BLaER1 treated with 17β-estradiol and CSF1 and Interleukin-3, amounts not matched to agents 10 nM and 100 nM (cell line): ENCODE data around the gene ELMO1.

ENCODE experiments used
- H3K27ac ChIP-seq, 11 experiments: shearing (Covaris generic); formaldehyde crosslinking; 2 replicates each; pipeline ENCODE4 v1.8.1; 2022
- H3K27me3 ChIP-seq, 11 experiments: shearing (Covaris generic); formaldehyde crosslinking; 2 replicates each; pipeline ENCODE4 v1.8.1; 2022
- H3K36me3 ChIP-seq, 11 experiments: shearing (Covaris generic); formaldehyde crosslinking; 2 replicates each; pipeline ENCODE4 v1.8.1; 2022
- H3K4me1 ChIP-seq, 10 experiments: shearing (Covaris generic); formaldehyde crosslinking; 2 replicates each; pipeline ENCODE4 v1.8.1; 2022
- H3K4me2 ChIP-seq, 11 experiments: shearing (Covaris generic); formaldehyde crosslinking; 2 replicates each; pipeline ENCODE4 v1.8.1; 2022
- H3K4me3 ChIP-seq, 10 experiments: shearing (Covaris generic); formaldehyde crosslinking; 2 replicates each; pipeline ENCODE4 v1.8.1; 2022
- H3K9ac ChIP-seq, 11 experiments: shearing (Covaris generic); formaldehyde crosslinking; 2 replicates each; pipeline ENCODE4 v1.8.1; 2022
- H3K9me3 ChIP-seq, 11 experiments: shearing (Covaris generic); formaldehyde crosslinking; replicated peaks in 1 of 11; 2 replicates each; pipeline ENCODE4 v1.8.1; 2022
- H4K20me1 ChIP-seq, 11 experiments: shearing (Covaris generic); formaldehyde crosslinking; 2 replicates each; pipeline ENCODE4 v1.8.1; 2022
- Cebpa-rat ChIP-seq, 11 experiments: shearing (Covaris generic); IDR thresholded peaks; 2 replicates each; pipeline ENCODE4 v1.8.1; 2022

ELMO1 gene

DNA sequence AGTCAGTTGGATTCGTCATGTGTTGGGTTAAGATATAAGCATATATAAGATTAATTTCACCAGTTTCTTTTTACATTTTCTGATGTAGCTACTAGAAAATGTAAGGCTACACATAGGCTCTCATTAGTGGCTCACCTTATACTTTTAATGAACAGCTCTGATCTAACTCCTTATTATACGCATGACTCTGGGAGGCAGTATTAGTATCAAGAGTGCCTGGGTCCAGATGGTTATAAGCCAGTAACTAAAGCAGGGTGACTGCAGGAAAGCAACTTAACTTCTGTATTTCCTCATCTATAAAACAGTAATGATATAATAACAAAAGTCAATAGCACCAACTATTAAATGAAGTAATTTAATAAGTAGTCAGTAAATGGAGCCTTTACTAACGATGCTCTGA is 1.4 kb upstream of the ELMO1 start:
- no peak overlapping the region for H3K27ac ChIP-seq
- H3K9ac ChIP-seq: no peak overlapping the region
- 0 out of 22 replicates have a peak, but pooled peaks cover 0 to 3% (median 0%) of the 10 kb centered on the region in 11 experiments for H3K9me3 ChIP-seq
- no peak for TF ChIP-seq Cebpa-rat (IDR thresholded peaks at IDR 0.05)
- H3K36me3 ChIP-seq: no peaks in the 10 kb centered on the region
- peaks cover 18 to 32% (median 29%) of the 10 kb centered on the region in 10 experiments for H3K4me1 ChIP-seq
- no peaks in the 10 kb centered on the region for H3K27me3 ChIP-seq
- H3K4me3 ChIP-seq: no peak overlapping the region
- peaks cover 0 to 9% (median 0%) of the 10 kb centered on the region in 11 experiments; a peak in 4 of 22 replicates for H4K20me1 ChIP-seq
- peak overlapping the region in 8 of 11 experiments; percentile 79 to 97 (median 84); a peak in 14 of 22 replicates for H3K4me2 ChIP-seq

DNA sequence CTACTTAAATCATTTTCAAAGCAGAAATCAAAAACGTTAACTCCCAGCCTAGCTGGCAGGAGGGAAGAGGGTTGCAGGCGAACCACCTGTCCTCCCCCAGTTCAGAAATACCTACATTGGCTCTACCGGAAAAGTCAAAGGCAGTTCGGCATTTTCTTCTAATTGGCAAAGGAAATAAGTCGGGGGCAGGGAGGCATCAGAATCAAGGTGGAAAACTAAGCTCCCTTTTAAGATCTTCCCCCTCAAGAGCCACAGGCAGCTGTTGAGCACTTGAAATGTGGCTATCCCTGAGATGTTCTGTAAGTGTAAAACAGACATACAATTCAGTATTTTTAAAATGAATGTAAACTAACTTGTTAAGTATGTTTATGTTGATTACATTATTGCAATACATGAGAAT is 957 bp upstream of the ELMO1 start:
- H3K4me2 ChIP-seq: peak overlapping the region; percentile 79 to 98 (median 84)
- H3K9ac ChIP-seq: peak overlapping the region in 8 of 11 experiments; percentile 84 to 90 (median 88); a peak in 12 of 22 replicates
- no peak for TF ChIP-seq Cebpa-rat (IDR thresholded peaks at IDR 0.05)
- no peaks in the 10 kb centered on the region for H3K27me3 ChIP-seq
- peak overlapping the region; percentile 76 to 91 (median 85); a peak in 19 of 20 replicates for H3K4me3 ChIP-seq
- no peaks in the 10 kb centered on the region; a peak in 1 of 22 replicates for H3K36me3 ChIP-seq
- H3K9me3 ChIP-seq: 0 out of 22 replicates have a peak, but pooled peaks cover 0 to 3% (median 0%) of the 10 kb centered on the region in 11 experiments
- peaks cover 0 to 9% (median 0%) of the 10 kb centered on the region in 11 experiments; a peak in 4 of 22 replicates for H4K20me1 ChIP-seq
- H3K4me1 ChIP-seq: peaks cover 18 to 34% (median 29%) of the 10 kb centered on the region in 10 experiments
- H3K27ac ChIP-seq: peak overlapping the region in 2 of 11 experiments; percentile 83 to 87; a peak in 4 of 22 replicates

DNA sequence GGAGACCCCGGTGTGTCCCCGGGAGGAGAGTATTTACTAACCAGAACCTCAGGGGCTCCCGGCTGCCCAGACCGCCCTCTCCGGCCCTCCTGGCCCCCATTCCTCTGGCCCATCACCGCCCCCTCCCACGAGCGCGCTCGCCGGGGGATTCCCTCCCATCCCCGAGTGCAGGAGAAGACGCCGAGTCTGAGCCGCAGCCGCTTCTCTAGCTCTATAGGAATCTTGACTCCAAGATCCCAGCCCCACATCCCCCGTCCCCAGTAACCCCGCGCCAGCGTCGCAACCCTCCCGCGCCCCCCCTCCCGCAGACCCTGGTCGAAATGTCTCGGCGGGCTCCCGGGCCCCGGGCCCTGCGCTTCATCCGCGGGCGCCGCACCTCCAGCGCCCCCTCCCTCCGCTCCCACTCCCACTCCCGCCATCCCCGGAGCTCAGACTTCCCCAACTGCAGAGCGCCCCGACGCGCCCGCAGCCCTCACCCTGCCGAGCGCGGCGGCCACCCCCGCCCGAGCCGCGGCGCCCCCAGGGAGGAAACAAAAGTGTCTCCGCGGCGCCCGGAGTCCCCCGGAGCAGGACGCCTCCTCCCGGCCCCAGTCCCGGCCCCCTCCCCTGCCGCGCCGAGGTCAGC is 541 bp downstream of the ELMO1 start:
- Histone ChIP-seq H3K9me3 (no peaks in the 10 kb centered on the region), H3K36me3 (peaks cover 0 to 5% (median 0%) of the 10 kb centered on the region in 11 experiments; a peak in 1 of 22 replicates), H3K4me3 (peak overlapping the region; percentile 76 to 91 (median 85)), H3K9ac (peak overlapping the region; percentile 80 to 92 (median 88)), H3K27ac (peak overlapping the region; percentile 83 to 91 (median 86)), H3K4me1 (peaks cover 18 to 49% (median 29%) of the 10 kb centered on the region in 10 experiments), H3K27me3 (no peaks in the 10 kb centered on the region), H3K4me2 (peak overlapping the region; percentile 79 to 98 (median 84)), H4K20me1 (peaks cover 0 to 20% (median 0%) of the 10 kb centered on the region in 11 experiments; a peak in 4 of 22 replicates)
- no peak for TF ChIP-seq Cebpa-rat (IDR thresholded peaks at IDR 0.05)

DNA sequence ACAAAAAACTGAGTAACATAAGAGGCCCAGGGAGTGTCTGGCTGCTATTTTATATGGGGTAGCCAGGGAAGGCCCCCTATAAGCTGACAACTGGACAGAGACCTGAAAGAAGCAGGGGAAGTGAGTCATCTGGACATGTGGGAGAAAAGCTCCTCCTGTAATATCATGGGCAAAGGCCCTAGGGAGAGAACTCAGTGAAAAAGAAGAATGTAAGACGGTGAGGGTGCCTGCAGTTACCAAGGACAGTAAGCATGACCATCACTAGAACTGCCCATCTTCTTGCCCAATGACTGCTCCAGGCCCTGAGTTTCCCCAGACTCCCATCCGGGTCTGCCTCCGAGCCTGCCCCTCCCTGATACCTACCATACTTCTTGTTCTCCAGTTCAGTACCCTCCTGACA is 2.3 kb downstream of the ELMO1 start:
- Histone ChIP-seq H3K36me3 (peaks cover 0 to 5% (median 0%) of the 10 kb centered on the region in 11 experiments; a peak in 1 of 22 replicates), H3K9me3 (no peaks in the 10 kb centered on the region), H3K27ac (no peak overlapping the region), H4K20me1 (peaks cover 0 to 20% (median 0%) of the 10 kb centered on the region in 11 experiments; a peak in 4 of 22 replicates), H3K27me3 (no peaks in the 10 kb centered on the region), H3K4me1 (peaks cover 20 to 67% (median 37%) of the 10 kb centered on the region in 10 experiments), H3K4me3 (no peak overlapping the region), H3K4me2 (peak overlapping the region in 10 of 11 experiments; percentile 79 to 98 (median 87); a peak in 19 of 22 replicates), H3K9ac (peak overlapping the region in 1 of 11 experiments; percentile 20; a peak in 1 of 22 replicates)
- no peak for TF ChIP-seq Cebpa-rat (IDR thresholded peaks at IDR 0.05)

DNA sequence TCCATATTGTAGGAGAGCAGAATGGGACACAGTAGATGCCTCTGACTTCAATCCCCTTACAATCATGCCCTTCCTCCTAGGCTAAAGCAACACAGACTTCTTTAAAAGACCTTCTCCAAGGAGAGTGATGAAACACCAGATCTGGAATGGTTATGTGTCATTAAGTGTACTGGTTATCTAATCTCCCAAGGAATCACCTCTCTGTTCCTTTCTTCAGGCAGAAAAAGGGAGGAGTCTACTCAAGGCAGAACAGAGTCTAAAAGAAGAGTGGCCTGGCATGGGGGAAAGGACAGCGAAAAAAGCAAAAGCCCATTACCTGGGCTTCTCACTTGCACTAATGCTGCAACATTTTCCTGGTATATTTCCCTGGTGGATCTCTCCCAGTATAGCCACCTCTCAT is 2.9 kb downstream of the ELMO1 start:
- Histone ChIP-seq H3K36me3 (peaks cover 0 to 5% (median 0%) of the 10 kb centered on the region in 11 experiments; a peak in 1 of 22 replicates), H3K9me3 (no peaks in the 10 kb centered on the region), H3K27ac (no peak overlapping the region), H3K9ac (no peak overlapping the region), H3K4me3 (no peak overlapping the region), H3K4me2 (peak overlapping the region in 6 of 11 experiments; percentile 79 to 98 (median 92); a peak in 8 of 22 replicates), H3K27me3 (no peaks in the 10 kb centered on the region), H4K20me1 (peaks cover 0 to 20% (median 0%) of the 10 kb centered on the region in 11 experiments; a peak in 4 of 22 replicates), H3K4me1 (peaks cover 26 to 73% (median 42%) of the 10 kb centered on the region in 10 experiments)
- no peak for TF ChIP-seq Cebpa-rat (IDR thresholded peaks at IDR 0.05)

DNA sequence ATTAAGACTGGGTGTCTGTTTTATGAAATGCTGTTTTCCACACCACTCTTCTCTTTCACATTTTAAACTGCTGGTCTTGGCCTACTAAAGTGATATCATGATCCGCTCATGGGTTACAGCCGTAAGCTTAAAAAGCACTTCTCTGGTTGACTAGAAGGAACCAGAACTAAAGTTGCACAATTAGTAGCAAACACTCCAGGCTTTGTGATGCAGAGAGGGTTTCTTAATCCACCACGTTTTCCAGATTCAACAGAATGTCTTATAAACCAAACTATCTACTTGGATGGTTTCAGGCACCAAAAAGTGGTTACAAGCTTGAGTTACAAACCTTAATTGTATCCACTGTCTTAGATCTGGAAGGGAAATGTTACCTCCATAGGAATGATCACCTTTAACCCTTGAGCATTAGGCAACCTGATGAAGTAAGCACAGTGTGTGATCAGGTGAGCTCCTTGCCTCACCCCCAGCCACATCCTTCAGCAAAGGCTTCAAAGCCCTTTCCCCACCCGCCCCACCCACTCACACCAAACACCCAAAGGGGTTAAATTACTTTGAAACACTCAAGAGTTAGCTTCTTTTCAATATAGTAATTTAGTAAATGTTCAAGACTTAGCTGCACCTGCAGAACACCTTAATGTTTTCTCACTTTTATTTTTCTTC is 3.5 kb downstream of the ELMO1 start:
- H3K9me3 ChIP-seq: no peaks in the 10 kb centered on the region
- no peaks in the 10 kb centered on the region for H3K27me3 ChIP-seq
- H3K4me2 ChIP-seq: peak overlapping the region in 3 of 11 experiments; percentile 94 to 98 (median 97); a peak in 3 of 22 replicates
- H3K36me3 ChIP-seq: peaks cover 0 to 5% (median 0%) of the 10 kb centered on the region in 11 experiments; a peak in 1 of 22 replicates
- no peak overlapping the region for H3K4me3 ChIP-seq
- no peak overlapping the region for H3K9ac ChIP-seq
- H3K27ac ChIP-seq: no peak overlapping the region
- TF ChIP-seq Cebpa-rat (IDR thresholded peaks at IDR 0.05): no peak
- H4K20me1 ChIP-seq: peaks cover 0 to 20% (median 0%) of the 10 kb centered on the region in 11 experiments; a peak in 4 of 22 replicates
- H3K4me1 ChIP-seq: peaks cover 28 to 75% (median 44%) of the 10 kb centered on the region in 10 experiments

DNA sequence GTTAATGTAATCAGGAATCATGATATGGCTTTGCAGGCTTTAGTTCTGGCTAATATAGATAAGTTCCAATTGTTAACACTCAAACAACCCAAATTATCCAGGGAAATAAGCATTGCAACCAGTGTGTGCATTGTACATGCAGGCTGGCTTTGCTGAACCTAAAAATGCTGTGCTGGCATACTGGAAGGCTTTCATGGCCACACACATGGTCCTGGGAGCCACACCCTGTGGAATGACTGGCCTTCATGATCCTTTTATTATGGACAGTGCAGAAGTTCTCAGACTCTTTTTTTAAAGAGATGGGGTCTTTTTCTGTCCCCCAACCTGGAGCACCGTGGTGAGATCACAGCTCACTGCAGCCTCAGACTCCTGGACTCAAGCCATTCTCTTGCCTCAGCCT is 5.0 kb downstream of the ELMO1 start:
- Histone ChIP-seq H3K4me1 (peaks cover 16 to 67% (median 32%) of the 10 kb centered on the region in 10 experiments), H3K36me3 (peaks cover 0 to 5% (median 0%) of the 10 kb centered on the region in 11 experiments; a peak in 1 of 22 replicates), H3K4me3 (no peak overlapping the region), H3K9ac (no peak overlapping the region), H3K9me3 (no peaks in the 10 kb centered on the region), H4K20me1 (peaks cover 0 to 28% (median 0%) of the 10 kb centered on the region in 11 experiments; a peak in 5 of 22 replicates), H3K4me2 (peak overlapping the region in 3 of 11 experiments; percentile 9 to 73 (median 60); a peak in 4 of 22 replicates), H3K27me3 (no peaks in the 10 kb centered on the region), H3K27ac (no peak overlapping the region)
- TF ChIP-seq Cebpa-rat (IDR thresholded peaks at IDR 0.05): no peak

DNA sequence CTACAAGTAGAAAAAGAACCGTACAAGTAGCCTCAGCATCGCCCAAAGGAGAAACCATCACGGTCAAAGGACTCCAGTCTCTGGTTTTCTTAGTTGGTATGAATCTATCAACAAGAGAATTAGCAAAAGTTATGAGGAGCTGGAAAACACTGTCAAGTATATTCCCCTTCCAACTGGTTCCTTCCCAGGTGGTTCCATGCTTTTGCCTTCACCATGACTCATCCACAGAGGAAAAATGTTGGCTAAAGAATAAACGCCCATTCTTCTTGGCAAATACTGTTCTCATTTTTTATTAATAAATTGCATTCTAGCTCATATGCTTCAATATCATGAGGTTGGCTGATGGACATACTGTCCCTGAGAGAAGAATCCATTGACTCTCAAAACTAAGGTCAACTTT is 6.4 kb downstream of the ELMO1 start:
- Histone ChIP-seq H3K27ac (no peak overlapping the region), H3K9me3 (no peaks in the 10 kb centered on the region), H4K20me1 (peaks cover 0 to 30% (median 0%) of the 10 kb centered on the region in 11 experiments; a peak in 5 of 22 replicates), H3K4me3 (no peak overlapping the region), H3K36me3 (peaks cover 0 to 5% (median 0%) of the 10 kb centered on the region in 11 experiments; a peak in 1 of 22 replicates), H3K27me3 (no peaks in the 10 kb centered on the region), H3K4me2 (no peak overlapping the region), H3K4me1 (peaks cover 14 to 65% (median 30%) of the 10 kb centered on the region in 10 experiments), H3K9ac (no peak overlapping the region)
- no peak for TF ChIP-seq Cebpa-rat (IDR thresholded peaks at IDR 0.05)
